Esophagus squamous epithelium (tissue), 4 donors: Measurements from ENCODE around the gene PPP1R12A.
"Not testable (repeated sequence)": the region's sequence is repeated elsewhere in the genome, so short reads cannot be mapped to it uniquely, and the experiment has no call there.

Source experiments
- POLR2A ChIP-seq, 4 donors: fragments of 450-650 bp; IDR thresholded peaks; one replicate each; pipeline ENCODE4 v1.6.1; 2017; ENCODE audit warnings: antibody characterized with exemption in 4 of 4, mild to moderate bottlenecking in 4 of 4, moderate library complexity in 3 of 4
- TF ChIP-seq, protein P1 (sequence below), 6 experiments: fragments of 450-650 bp in 4 of 6; fragments of 200-600 bp in 2 of 6; sonication (generic) in 2 of 6; IDR thresholded peaks; one replicate each; pipeline ENCODE4 v1.5.1; 2016 to 2019; ENCODE audit warnings: antibody characterized with exemption in 6 of 6, mild to moderate bottlenecking in 4 of 6, moderate library complexity in 4 of 6

DNA sequence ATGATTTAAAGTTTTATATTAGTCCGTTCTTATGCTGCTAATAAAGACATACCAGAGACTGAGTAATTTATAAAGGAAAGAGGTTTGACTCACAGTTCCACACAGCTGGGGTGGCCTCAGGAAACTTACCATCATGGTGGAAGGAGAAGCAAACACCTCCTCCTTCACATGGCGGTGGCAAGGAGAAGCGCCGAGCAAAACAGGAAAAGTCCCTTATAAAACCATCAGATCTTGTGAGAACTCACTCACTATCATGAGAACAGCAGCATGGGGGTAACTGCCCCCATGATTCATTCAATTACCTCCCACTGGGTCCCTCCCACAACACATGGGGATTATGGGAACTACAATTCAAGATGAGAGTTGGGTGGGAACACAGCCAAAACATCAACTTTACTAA, 56.4 kb downstream of the PPP1R12A start:
- TF ChIP-seq, protein P1, sequence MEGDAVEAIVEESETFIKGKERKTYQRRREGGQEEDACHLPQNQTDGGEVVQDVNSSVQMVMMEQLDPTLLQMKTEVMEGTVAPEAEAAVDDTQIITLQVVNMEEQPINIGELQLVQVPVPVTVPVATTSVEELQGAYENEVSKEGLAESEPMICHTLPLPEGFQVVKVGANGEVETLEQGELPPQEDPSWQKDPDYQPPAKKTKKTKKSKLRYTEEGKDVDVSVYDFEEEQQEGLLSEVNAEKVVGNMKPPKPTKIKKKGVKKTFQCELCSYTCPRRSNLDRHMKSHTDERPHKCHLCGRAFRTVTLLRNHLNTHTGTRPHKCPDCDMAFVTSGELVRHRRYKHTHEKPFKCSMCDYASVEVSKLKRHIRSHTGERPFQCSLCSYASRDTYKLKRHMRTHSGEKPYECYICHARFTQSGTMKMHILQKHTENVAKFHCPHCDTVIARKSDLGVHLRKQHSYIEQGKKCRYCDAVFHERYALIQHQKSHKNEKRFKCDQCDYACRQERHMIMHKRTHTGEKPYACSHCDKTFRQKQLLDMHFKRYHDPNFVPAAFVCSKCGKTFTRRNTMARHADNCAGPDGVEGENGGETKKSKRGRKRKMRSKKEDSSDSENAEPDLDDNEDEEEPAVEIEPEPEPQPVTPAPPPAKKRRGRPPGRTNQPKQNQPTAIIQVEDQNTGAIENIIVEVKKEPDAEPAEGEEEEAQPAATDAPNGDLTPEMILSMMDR (IDR thresholded peaks at IDR 0.05): not testable (repeated sequence)
- not testable (repeated sequence) for TF ChIP-seq POLR2A (IDR thresholded peaks at IDR 0.05)
